Measurements from ENCODE around the gene USE1. TPM values are rescaled to one million over a fixed set of nuclear protein-coding genes. Genes with fewer than 3 reads are reported as not detected.

USE1 gene
- polyA plus RNA-seq, 3 donors: 41.1 to 61.7 (median 45.7) TPM

GRCh38 chr19:17227798-17228367 is 12.7 kb downstream of the USE1 start:
- no peak overlapping the region for H3K27ac ChIP-seq (ENCODE audit: low read depth, low read length)
- WGBS, 3 donors: 71 to 85% (median 82%) methylated on average over 13 of the region's 13 CpGs

GRCh38 chr19:17229890-17230289 is 14.7 kb downstream of the USE1 start:
- 93 to 98% (median 95%) methylated on average over 3 of the region's 3 CpGs for WGBS, 3 donors

GRCh38 chr19:17232258-17232657 is 17.1 kb downstream of the USE1 start:
- H3K27ac ChIP-seq (ENCODE audit: low read depth, low read length): no peak overlapping the region
- 82 to 91% (median 87%) methylated on average over 25 of the region's 25 CpGs for WGBS, 3 donors

More at GRCh38 chr19:17229890-17230289, 14.7 kb downstream of the USE1 start:
- H3K27ac ChIP-seq (ENCODE audit: low read depth, low read length): no peak overlapping the region

- 19 to 43% (median 24%) methylated on average over 11 of the region's 11 CpGs for WGBS, 3 donors
- H3K27ac ChIP-seq (ENCODE audit: low read depth, low read length): no peak overlapping the region
Measured at GRCh38 chr19:17234911-17235299, 19.7 kb downstream of the USE1 start.

GRCh38 chr19:17235300-17235970 is 20.3 kb downstream of the USE1 start:
- 3 to 7% (median 7%) methylated on average over 51 to 80 of the region's 80 CpGs for WGBS, 3 donors
- H3K27ac ChIP-seq (ENCODE audit: low read depth, low read length): no peak overlapping the region

GRCh38 chr19:17235971-17236777 is 21.0 kb downstream of the USE1 start:
- WGBS, 3 donors: 7 to 10% (median 8%) methylated on average over 19 to 22 of the region's 27 CpGs
- H3K27ac ChIP-seq (ENCODE audit: low read depth, low read length): no peak overlapping the region

- no peak overlapping the region for H3K27ac ChIP-seq (ENCODE audit: low read depth, low read length)
- 69 to 81% (median 79%) methylated on average over 18 of the region's 18 CpGs for WGBS, 3 donors
Measured at GRCh38 chr19:17236811-17237543, 21.8 kb downstream of the USE1 start.

- WGBS, 3 donors: 91 to 95% (median 94%) methylated on average over 13 of the region's 13 CpGs
Measured at GRCh38 chr19:17237747-17238706, 22.9 kb downstream of the USE1 start.

GRCh38 chr19:17240062-17240752 is 25.1 kb downstream of the USE1 start:
- WGBS, 3 donors: 35 to 77% (median 68%) methylated on average over 24 of the region's 24 CpGs
- H3K27ac ChIP-seq (ENCODE audit: low read depth, low read length): no peak overlapping the region

More at GRCh38 chr19:17237747-17238706, 22.9 kb downstream of the USE1 start:
- H3K27ac ChIP-seq (ENCODE audit: low read depth, low read length): no peak overlapping the region

GRCh38 chr19:17240826-17241399 is 25.8 kb downstream of the USE1 start:
- 96 to 99% (median 97%) methylated on average over 6 of the region's 6 CpGs for WGBS, 3 donors
- no peak overlapping the region for H3K27ac ChIP-seq (ENCODE audit: low read depth, low read length)

- WGBS, 3 donors: 47 to 65% (median 62%) methylated on average over 8 of the region's 8 CpGs
- H3K27ac ChIP-seq (ENCODE audit: low read depth, low read length): no peak overlapping the region
Measured at GRCh38 chr19:17242431-17243208, 27.5 kb downstream of the USE1 start.

- no peak overlapping the region for H3K27ac ChIP-seq (ENCODE audit: low read depth, low read length)
- WGBS, 3 donors: 18 to 61% (median 38%) methylated on average over 8 of the region's 8 CpGs
Measured at GRCh38 chr19:17243211-17243829, 28.2 kb downstream of the USE1 start.

GRCh38 chr19:17243830-17244617 is 28.9 kb downstream of the USE1 start:
- 6 to 31% (median 16%) methylated on average over 49 to 52 of the region's 52 CpGs for WGBS, 3 donors
- H3K27ac ChIP-seq (ENCODE audit: low read depth, low read length): no peak overlapping the region

- no peak overlapping the region for H3K27ac ChIP-seq (ENCODE audit: low read depth, low read length)
- WGBS, 3 donors: 0 to 2% (median 2%) methylated on average over 72 to 99 of the region's 100 CpGs
Measured at GRCh38 chr19:17244618-17245534, 29.7 kb downstream of the USE1 start.
